ENCODE results near the gene TRMT61B.

The TRMT61B gene

DNA sequence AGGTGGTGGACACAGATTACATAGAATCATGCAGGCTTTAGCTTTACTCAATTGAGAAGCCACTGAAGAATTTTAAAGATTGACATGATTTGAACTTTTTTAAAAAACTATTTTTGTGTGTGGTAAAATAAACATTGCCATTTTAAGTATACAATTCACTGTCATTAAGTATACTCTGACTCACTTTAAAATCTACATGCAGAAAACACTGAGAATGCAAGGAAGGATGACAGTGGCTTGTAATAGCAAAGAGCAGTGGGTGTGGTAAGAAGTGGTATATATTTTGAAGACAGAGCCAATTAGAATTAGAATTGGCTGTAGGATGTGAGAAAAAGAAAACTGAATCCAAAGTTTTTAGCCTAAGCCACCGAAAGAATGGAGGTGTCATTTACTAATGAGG lies 14.9 kb downstream of the TRMT61B start:
- DNase-seq, result no peak

- no peak for DNase-seq
These were observed 28.1 kb downstream of the TRMT61B start for GRCh38 chr2:28842042-28842441.

GRCh38 chr2:28838971-28839370 lies 31.1 kb downstream of the TRMT61B start:
- no peak for DNase-seq

GRCh38 chr2:28835781-28836180 lies 34.3 kb downstream of the TRMT61B start:
- no peak for DNase-seq

GRCh38 chr2:28833740-28834470 lies 36.2 kb downstream of the TRMT61B start:
- no peak for DNase-seq

DNA sequence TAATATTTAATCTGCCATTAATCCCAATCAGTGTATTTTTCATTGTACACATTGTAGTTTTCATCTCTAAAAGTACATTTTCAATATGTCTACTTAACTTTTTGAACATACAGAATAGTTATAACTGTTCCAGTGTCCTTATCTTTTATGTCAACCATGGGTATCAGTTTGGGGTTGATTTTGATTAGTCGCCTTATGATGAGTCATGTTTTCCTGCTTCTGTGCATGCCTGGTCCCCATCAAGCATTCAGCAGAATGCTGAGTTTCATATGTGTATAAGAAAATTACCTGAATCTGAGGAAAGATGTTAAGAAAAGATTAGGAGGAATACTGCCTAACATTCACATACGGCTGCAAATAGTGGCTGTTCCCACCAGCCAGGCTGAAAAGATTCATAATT lies 41.7 kb downstream of the TRMT61B start:
- no peak for DNase-seq

GRCh38 chr2:28824870-28825269 lies 45.2 kb downstream of the TRMT61B start:
- no peak for DNase-seq

- DNase-seq, result no peak
These were observed 45.9 kb downstream of the TRMT61B start for GRCh38 chr2:28824207-28824606.

GRCh38 chr2:28822036-28822435 lies 48.1 kb downstream of the TRMT61B start:
- no peak for DNase-seq

DNA sequence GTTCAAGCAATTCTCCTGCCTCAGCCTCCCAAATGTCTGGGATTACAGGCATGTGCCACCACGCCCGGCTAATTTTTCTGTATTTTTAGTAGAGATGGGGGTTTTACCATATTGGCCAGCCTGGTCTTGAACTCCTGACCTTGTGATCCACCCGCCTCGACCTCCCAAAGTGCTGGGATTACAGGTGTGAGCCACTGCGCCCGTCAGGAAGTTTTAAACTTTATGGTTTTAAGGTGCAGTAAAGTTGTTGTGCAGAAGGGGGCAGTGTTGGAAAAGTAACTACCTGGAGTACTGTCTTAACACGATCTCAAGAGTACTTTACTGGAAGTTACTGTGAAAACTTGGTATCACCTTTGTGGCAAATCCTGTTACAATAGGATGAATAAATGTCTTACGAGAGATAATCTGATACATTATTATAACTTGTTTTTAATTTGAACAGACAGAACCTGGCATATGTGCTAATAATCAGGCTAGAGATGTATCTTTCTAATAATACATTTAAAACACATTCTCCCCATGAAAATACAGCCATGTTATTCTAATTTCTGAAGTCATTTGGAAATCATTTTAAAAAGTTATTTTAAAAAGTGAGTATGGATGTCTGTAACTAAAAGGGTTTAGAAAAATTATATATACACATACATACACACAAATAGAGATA lies 48.7 kb downstream of the TRMT61B start:
- DNase-seq, result peak; percentile 71

DNA sequence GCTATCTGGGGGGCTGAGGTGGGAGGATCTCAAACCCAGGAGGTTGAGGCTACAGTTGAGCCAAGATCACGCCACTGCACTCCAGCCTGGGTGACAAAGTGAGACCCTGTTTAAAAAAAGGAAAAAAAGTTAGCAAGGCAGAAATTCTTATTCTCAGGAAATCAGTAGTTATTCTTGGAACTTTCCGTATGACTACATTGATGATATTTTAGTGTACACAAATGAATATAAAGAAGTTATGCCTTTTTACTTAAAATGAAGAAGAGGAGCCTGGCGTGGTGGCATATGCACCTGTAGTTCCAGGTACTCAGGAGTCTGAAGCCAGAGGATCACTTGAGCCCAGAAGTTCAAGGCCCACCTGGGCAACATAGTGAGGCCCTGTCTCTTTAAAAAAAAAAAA lies 52.1 kb downstream of the TRMT61B start:
- DNase-seq, result no peak

DNA sequence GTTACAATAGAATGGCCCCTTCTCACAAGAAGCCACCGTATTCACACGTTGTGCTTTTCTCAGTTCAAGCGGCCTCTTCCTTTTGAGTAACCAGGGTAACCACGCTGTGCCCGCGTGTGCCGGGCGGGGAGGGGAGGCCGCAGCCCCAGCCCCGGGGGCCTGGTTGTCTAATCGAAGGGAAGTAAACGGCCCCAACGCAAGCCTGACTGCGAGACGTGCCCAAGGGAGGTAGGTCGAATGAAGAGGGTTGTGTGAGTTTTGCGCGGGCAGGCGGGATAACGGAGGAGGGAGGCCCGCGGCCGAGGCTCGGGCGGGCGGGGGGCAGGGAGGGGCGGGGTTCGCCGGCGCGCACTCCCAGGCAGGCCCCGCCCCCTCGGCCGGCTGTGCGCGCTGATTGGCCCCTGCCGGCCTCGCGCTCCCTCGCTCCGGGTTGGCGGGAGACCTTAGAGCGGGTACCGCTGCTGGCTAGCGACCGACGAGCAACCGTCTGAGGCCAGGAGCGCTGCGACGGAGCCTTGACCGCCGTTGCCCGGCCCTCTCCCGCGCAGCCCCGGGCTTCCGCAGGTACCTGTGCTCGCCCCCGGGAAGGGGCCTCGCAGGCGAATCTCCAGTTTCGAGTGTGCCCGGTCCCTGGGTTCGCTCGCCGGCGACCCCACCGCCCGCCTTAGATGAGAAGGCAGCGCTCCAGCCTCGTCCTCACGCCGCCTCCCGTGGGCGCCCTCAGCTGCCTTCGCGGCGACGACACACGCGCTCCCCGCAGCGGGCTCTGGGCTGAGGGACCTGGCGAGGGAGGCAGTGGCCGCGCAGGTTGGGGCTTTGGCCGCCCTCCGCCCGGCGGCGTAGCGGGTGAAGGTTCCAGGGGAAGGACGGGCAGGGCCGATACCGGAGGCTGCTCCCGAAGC lies 59.5 kb downstream of the TRMT61B start, which contains the start of gene SPDYA:
Gene SPDYA, plus strand, starts transcription at position 451 of the 902 bp plus-strand sequence. CDS start 5,181 bp downstream, outside the sequence.
- peak; percentile 87 for DNase-seq

- no peak for DNase-seq
These were observed 60.2 kb downstream of the TRMT61B start for GRCh38 chr2:28809927-28810326.

- no peak for DNase-seq
These were observed 67.1 kb downstream of the TRMT61B start for GRCh38 chr2:28802975-28803429.

GRCh38 chr2:28801726-28802125 lies 68.4 kb downstream of the TRMT61B start:
- DNase-seq, result no peak
